AG10803 (cell line): ENCODE results near the gene MARCHF2.

Experiments used
- DNase-seq: peaks from one replicate; pipeline ENCODE4 v3.0.0; 2010; ENCODE audit warnings: low read depth
- H3K4me3 ChIP-seq: 2 replicates; pipeline ENCODE4 v1.5.1; 2011; ENCODE audit warnings: mild to moderate bottlenecking, low read length, control low read depth
- CTCF ChIP-seq: conservative IDR thresholded peaks from 2 replicates; pipeline ENCODE4 v1.5.1; 2011; ENCODE audit warnings: mild to moderate bottlenecking, low read length, control low read depth, inconsistent platforms

MARCHF2 gene

GRCh38 chr19:8397271-8397670 lies 15.8 kb upstream of the MARCHF2 start:
- no peak for TF ChIP-seq CTCF
- no peak overlapping the region for H3K4me3 ChIP-seq
- no peak for DNase-seq

GRCh38 chr19:8397746-8398310 lies 15.3 kb upstream of the MARCHF2 start:
- H3K4me3 ChIP-seq: no peak overlapping the region
- TF ChIP-seq CTCF: no peak
- no peak for DNase-seq

GRCh38 chr19:8398311-8398771 lies 14.8 kb upstream of the MARCHF2 start:
- no peak for TF ChIP-seq CTCF
- DNase-seq: no peak
- H3K4me3 ChIP-seq: no peak overlapping the region

GRCh38 chr19:8399681-8400188 lies 13.4 kb upstream of the MARCHF2 start:
- TF ChIP-seq CTCF: no peak
- H3K4me3 ChIP-seq: no peak overlapping the region
- DNase-seq: no peak

- no peak overlapping the region for H3K4me3 ChIP-seq
- no peak for TF ChIP-seq CTCF
- no peak for DNase-seq
These were observed 11.1 kb upstream of the MARCHF2 start for GRCh38 chr19:8401981-8402411.

- no peak for DNase-seq
- no peak overlapping the region for H3K4me3 ChIP-seq
- TF ChIP-seq CTCF: no peak
These were observed 9.8 kb upstream of the MARCHF2 start for GRCh38 chr19:8403098-8403819.

- no peak for TF ChIP-seq CTCF
- no peak overlapping the region for H3K4me3 ChIP-seq
- no peak for DNase-seq
These were observed 9.3 kb upstream of the MARCHF2 start for GRCh38 chr19:8403820-8404109.
